HFFc6 (cell line): ENCODE results near the gene GNE. TPM values are rescaled to one million over a fixed set of nuclear protein-coding genes. Genes with fewer than 3 reads are reported as not detected.
A peak's percentile ranks its signal among the peaks of the same experiment; 100 is the strongest.
"Not testable (repeated sequence)": the region's sequence is repeated elsewhere in the genome, so short reads cannot be mapped to it uniquely, and the experiment has no call there.

Experiments used
- DNase-seq: peaks from one replicate; pipeline ENCODE4 v3.0.0-alpha.2; 2018
- H3K27ac Mint-ChIP-seq: 2 replicates; pipeline ENCODE4 v1.8.0; 2020; ENCODE audit warnings: mild to moderate bottlenecking, mixed read lengths
- H3K27me3 Mint-ChIP-seq: 2 replicates; pipeline ENCODE4 v1.8.0; 2021; ENCODE audit warnings: mild to moderate bottlenecking, moderate library complexity, mixed read lengths; ENCODE audit not compliant: insufficient read depth
- H3K36me3 Mint-ChIP-seq: 2 replicates; pipeline ENCODE4 v1.8.0; 2021; ENCODE audit warnings: low read depth, mixed read lengths
- H3K4me1 Mint-ChIP-seq: 2 replicates; pipeline ENCODE4 v1.8.0; 2020; ENCODE audit warnings: low read depth, mixed read lengths
- H3K4me3 Mint-ChIP-seq: 2 replicates; pipeline ENCODE4 v1.8.0; 2020; ENCODE audit warnings: mild to moderate bottlenecking, moderate library complexity, mixed read lengths
- H3K9me3 Mint-ChIP-seq: 2 replicates; pipeline ENCODE4 v1.8.0; 2020; ENCODE audit warnings: mild to moderate bottlenecking, mixed read lengths
- total RNA-seq, 6 experiments: library from RNA; stranded (reverse); fragmentation: NEBNext Ultra II Directional; extraction: Animal tissue kit (Norgen Biotek cat#: 25700); gene quantifications; 2 replicates in 1 of 6; 3 replicates in 5 of 6; pipeline ENCODE4 v1.2.3, GENCODE V29; 2021
- TF ChIP-seq, protein P1 (sequence below): fragments of 200-600 bp; sonication (generic); IDR thresholded peaks from 2 replicates; pipeline ENCODE4 v1.5.0; 2021; ENCODE audit warnings: antibody characterized with exemption, mild to moderate bottlenecking

GNE gene
- total RNA-seq, 6 experiments from 2014 or later: 15.8 to 18.9 (median 17.8) TPM

DNA sequence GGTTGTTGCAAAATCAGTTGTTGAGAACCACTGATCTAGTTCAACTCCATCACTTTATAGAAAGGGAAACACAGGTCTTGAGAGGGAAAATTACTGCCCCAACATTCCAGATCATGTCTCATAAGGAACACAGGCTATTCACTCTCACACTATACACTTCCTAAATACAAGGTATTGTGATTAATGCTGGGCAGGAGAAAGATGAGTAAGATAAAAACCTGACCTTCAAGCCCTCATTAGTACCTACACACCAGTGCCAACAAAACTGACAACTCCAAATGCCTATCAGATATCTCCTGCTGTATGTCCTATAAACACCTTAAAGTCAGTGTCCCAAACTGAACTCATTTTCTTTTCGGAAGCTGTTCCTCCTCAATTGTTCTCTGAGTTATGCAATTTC, 8.2 kb downstream of the GNE start:
- peaks cover 17% of the 10 kb centered on the region for H3K4me1 Mint-ChIP-seq
- no peak overlapping the region for H3K4me3 Mint-ChIP-seq
- H3K36me3 Mint-ChIP-seq: peaks cover 7% of the 10 kb centered on the region
- H3K27me3 Mint-ChIP-seq: no peaks in the 10 kb centered on the region
- TF ChIP-seq, protein P1, sequence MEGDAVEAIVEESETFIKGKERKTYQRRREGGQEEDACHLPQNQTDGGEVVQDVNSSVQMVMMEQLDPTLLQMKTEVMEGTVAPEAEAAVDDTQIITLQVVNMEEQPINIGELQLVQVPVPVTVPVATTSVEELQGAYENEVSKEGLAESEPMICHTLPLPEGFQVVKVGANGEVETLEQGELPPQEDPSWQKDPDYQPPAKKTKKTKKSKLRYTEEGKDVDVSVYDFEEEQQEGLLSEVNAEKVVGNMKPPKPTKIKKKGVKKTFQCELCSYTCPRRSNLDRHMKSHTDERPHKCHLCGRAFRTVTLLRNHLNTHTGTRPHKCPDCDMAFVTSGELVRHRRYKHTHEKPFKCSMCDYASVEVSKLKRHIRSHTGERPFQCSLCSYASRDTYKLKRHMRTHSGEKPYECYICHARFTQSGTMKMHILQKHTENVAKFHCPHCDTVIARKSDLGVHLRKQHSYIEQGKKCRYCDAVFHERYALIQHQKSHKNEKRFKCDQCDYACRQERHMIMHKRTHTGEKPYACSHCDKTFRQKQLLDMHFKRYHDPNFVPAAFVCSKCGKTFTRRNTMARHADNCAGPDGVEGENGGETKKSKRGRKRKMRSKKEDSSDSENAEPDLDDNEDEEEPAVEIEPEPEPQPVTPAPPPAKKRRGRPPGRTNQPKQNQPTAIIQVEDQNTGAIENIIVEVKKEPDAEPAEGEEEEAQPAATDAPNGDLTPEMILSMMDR: no peak
- H3K9me3 Mint-ChIP-seq: no peaks in the 10 kb centered on the region
- no peak for DNase-seq
- peak overlapping the region; percentile 24 for H3K27ac Mint-ChIP-seq

DNA sequence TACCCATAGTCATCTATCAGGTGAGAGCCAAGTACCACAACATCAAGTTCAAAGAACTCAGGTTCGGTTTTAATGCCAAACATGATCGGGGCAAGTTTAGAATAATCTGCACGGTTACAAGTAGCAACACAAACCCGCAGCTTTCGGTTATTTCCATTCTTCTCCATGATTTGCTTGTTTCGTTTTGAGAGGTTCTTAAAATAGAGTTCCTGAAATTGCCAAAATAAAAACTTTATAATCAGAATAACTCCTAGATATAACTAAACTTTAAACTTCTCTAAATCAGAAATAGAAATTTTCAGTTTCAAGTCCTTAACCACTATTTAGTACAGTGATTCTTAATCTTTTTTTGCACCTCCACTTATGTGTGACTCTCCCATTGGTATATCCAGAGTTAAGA, 9.1 kb downstream of the GNE start:
- no peak for DNase-seq

DNA sequence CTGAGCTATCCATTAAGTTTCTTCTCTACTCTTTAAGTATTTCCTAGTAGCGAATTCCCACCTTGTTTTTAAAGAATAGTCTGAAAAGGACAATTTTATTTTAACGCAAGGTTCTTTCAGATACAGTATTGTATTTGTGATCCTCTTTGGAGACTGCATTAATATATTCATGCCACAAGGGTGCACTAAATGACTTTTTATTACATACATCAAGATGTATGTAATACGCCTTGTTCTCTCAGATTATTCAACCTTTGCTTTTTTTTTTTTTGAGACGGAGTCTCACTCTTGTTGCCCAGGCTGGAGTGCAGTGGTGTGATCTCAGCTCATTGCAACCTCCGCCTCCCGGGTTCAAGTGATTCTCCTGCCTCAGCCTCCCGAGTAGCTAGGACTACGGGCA, 10.2 kb downstream of the GNE start:
- not testable (repeated sequence) for H3K27ac Mint-ChIP-seq, H3K36me3 Mint-ChIP-seq, H3K27me3 Mint-ChIP-seq, H3K4me3 Mint-ChIP-seq, H3K9me3 Mint-ChIP-seq
- TF ChIP-seq, protein P1: peak; percentile 70
- DNase-seq: peak; percentile 31
- peaks cover 17% of the 10 kb centered on the region for H3K4me1 Mint-ChIP-seq

More for the DNA sequence above, 9.1 kb downstream of the GNE start:
- Mint-ChIP-seq H3K36me3 (peaks cover 7% of the 10 kb centered on the region), H3K4me1 (peaks cover 17% of the 10 kb centered on the region), H3K27ac (no peak overlapping the region), H3K9me3 (no peaks in the 10 kb centered on the region), H3K4me3 (no peak overlapping the region), H3K27me3 (no peaks in the 10 kb centered on the region)
- TF ChIP-seq, protein P1: no peak

DNA sequence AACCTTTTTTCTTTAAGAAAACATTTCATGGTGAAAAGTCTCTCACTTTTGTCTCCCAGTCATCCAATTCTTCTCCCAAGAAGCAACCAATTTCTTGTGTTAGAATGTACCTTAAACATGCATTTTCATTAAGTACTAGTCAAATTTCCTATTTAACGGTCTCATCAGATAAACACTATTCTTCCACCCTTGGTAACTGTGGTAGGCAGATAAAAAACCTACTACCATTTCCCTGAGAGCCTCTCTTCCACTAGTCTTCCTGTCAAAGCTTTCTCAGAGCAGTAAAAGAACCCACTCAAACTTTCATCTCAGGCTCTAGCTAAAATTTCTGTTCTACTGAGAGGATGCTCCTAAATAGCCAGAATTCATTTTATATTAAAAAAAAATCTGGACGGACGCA, 10.9 kb downstream of the GNE start:
- H3K27me3 Mint-ChIP-seq: no peaks in the 10 kb centered on the region
- H3K27ac Mint-ChIP-seq: no peak overlapping the region
- TF ChIP-seq, protein P1: no peak
- DNase-seq: no peak
- H3K4me3 Mint-ChIP-seq: no peak overlapping the region
- no peaks in the 10 kb centered on the region for H3K9me3 Mint-ChIP-seq
- H3K36me3 Mint-ChIP-seq: peaks cover 7% of the 10 kb centered on the region
- peaks cover 17% of the 10 kb centered on the region for H3K4me1 Mint-ChIP-seq

DNA sequence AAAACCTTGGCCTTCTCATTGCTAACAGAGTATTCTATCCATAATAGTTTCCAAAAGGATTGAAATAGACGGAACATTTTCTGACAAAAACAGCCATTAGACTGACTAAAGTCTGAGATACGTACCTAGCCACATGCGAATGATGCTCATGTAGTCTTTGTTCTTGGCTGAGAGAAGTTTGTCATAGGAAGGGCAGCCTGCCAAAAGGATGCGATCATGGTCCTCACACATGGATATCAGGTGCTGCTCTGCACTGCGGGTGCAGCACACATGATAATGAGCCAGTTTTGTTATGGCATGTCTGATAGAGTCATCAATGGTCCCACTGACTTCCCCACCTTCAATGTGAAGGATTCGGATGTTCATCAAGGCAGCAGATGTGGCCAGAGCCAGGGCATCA, 12.3 kb downstream of the GNE start:
- H3K4me3 Mint-ChIP-seq: no peak overlapping the region
- H3K36me3 Mint-ChIP-seq: peaks cover 13% of the 10 kb centered on the region

DNA sequence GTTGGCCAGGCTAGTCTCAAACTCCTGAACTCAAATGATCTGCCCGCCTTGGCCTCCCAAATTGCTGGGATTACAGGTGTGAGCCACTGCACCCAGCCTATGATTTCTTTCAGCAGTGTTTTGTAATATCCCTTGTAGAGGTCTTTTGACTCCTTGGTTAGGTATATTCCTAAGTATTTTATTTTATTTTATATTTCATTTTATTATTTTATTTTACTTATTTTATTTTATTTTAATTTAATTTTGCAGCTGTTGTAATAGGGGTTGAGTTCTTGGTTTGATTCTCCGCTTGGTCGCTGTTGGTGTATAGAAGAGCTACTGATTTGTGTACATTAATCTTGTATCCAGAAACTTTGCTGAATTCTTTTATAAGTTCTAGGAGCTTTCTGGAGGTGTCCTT, 18.6 kb downstream of the GNE start:
- H3K27ac Mint-ChIP-seq, H3K4me3 Mint-ChIP-seq, H3K4me1 Mint-ChIP-seq, H3K27me3 Mint-ChIP-seq, DNase-seq, H3K9me3 Mint-ChIP-seq: not testable (repeated sequence)
- peaks cover 31% of the 10 kb centered on the region for H3K36me3 Mint-ChIP-seq

More for the DNA sequence above, 12.3 kb downstream of the GNE start:
- no peak for DNase-seq
- peaks cover 12% of the 10 kb centered on the region for H3K4me1 Mint-ChIP-seq
- no peaks in the 10 kb centered on the region for H3K9me3 Mint-ChIP-seq
- no peaks in the 10 kb centered on the region; the same call in 1 of the 2 replicates for H3K27me3 Mint-ChIP-seq
- no peak overlapping the region for H3K27ac Mint-ChIP-seq
- TF ChIP-seq, protein P1: no peak

DNA sequence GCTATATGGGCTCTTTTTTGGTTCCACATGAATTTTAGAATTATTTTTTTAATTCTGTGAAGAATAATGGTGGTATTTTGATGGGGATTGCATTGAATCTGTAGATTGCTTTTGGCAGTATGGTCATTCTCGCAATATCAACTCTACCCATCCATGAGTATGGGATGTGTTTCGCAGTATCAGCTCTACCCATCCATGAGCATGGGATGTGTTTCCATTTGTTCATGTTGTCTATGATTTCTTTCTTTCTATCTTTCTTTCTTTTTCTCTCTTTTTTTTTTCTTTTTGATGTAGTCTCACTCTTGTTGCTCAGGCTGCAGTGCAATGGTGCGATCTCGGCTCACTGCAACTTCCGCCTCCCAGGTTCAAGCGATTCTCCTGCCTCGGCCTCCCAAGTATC, 19.0 kb downstream of the GNE start:
- DNase-seq, H3K9me3 Mint-ChIP-seq, H3K4me1 Mint-ChIP-seq, H3K27me3 Mint-ChIP-seq, H3K4me3 Mint-ChIP-seq, H3K27ac Mint-ChIP-seq: not testable (repeated sequence)
- peaks cover 31% of the 10 kb centered on the region for H3K36me3 Mint-ChIP-seq
